GF-D8 (cell line): ENCODE measurements around the gene GPRC5D.

Experiments
- DNase-seq: peaks from one replicate; lab custom pipeline; 2025; lab: John Stamatoyannopoulos, UW

Gene GPRC5D

GRCh38 chr12:12936983-12937491 lies 14.9 kb downstream of the GPRC5D start:
- DNase-seq, result no peak

DNA sequence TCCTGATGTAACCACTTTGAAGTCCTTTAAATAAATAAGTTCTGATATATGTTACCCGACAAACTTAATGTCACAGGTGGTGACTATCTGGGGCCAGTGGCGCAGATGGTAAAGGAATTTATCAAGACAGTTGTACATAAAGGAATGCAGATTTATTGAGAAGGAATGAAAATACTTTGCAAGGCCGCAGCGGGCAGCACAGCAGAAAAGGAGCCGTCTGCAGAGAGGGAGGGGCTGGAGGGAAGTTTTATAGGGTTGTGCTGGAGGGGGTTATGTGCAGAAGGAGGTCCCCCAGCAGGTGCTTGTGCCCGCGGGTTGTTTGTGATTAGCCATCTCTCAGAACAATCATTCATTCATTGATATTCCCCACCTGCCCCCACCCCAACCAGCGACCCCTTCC lies 17.4 kb downstream of the GPRC5D start:
- DNase-seq, result no peak

GRCh38 chr12:12933742-12934141 lies 18.2 kb downstream of the GPRC5D start:
- DNase-seq, result no peak

DNA sequence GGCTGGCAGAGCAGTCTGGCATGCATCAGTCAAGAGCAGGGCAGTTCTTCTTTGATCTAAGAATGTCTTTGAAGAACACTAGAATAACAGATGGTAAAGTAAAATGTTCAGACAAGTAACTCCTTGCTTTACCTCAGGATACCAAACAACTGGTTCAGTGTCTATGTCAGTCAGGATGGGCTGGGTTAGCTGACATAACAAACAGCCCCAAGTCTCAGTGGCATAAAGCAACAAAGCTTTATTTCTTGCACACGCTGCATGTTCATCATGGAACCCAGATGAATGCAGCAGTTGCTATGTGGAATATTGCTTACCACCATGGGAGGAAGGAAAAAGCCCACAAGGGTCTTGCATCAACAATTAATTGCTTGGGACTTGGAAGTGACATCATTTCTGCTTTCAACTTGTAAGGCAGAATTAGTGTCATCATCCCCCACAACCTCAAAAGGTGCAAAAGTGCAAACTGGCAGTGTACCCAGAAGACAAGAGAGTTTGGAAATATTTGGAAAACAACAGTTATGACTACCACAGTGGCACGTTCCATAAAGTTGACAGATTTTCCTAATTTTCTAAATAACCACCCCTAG lies 21.2 kb downstream of the GPRC5D start:
- no peak for DNase-seq

DNA sequence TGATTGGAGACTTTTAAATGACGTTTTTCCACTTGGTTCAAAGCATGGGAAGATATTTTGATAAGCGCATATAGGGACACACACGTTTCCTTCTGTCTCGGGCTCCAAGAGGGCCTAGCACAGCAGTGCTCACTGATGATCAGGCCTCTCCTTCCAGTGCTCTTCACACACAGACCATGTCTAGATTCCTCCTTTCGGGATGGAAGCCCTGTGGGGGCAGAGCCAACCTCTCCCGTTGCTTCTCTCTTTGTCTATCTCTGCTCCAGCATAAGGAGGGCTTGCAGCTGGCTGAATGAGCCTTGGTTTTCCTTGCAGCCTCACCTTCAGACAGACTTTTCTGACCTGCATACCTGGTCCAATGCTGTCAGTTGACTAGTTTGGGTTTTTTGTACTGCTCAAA lies 22.3 kb downstream of the GPRC5D start:
- DNase-seq, result no peak

- DNase-seq, result no peak
These were observed 24.5 kb downstream of the GPRC5D start for GRCh38 chr12:12927211-12928079.

GRCh38 chr12:12926571-12927071 lies 25.3 kb downstream of the GPRC5D start:
- no peak for DNase-seq

DNA sequence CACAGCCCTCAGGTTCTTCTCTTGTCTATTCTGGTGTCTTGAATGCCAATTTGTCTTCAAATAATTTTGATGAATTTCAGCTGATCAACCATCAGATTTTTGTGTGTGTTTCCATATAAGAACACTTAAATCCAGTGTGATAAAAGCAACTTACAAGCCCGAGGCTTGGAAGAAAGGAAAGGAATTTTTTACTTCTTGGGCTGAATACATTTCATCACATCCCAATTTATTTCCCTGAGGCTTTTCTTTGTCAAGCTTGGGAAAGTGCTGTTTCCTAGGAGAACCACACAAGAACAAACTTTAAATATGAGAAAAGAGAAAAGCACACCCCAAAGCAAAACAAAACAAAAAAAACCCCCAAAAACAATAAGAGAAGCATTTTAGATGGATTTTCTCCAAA lies 26.6 kb downstream of the GPRC5D start:
- DNase-seq, result no peak

DNA sequence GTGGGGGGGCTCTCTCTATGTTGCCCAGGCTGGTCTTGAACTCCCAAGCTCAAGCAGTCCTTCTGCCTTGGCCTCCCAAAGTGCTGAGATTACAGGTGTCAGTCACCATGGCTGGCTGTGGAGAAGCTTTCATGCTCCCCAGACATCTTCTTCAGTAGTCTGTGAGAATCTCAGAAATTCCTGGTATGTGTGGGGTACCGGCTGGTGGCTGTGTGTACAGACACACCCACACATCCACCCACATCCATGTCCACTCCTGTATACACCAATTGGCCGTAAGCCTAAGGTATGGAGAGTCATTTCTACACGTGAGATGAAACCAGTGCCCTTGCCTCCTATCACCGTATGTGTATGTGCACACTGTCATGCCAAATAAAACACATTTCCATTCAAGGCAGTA lies 27.8 kb downstream of the GPRC5D start:
- DNase-seq, result no peak

DNA sequence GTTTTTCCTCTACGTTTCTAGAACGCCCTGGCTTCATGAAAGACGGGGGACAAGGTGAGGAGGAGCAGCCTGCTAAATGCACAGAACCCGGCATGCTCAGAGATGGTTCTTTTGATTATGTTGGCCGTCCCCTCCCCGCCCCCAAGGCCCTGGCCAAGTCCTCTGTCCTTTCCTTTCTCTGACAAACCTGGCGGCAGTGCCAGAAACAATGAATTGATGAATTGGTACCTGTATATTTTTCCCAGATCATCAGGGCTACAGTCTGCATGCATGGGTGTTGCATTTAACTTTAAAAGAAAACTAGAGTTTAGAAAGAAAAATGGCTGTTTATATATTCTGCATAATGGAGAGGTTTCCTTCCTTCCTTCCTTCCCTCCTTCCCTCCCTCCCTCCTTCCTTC lies 29.0 kb downstream of the GPRC5D start:
- DNase-seq, result no peak

GRCh38 chr12:12922191-12922616 lies 29.8 kb downstream of the GPRC5D start:
- DNase-seq, result no peak

DNA sequence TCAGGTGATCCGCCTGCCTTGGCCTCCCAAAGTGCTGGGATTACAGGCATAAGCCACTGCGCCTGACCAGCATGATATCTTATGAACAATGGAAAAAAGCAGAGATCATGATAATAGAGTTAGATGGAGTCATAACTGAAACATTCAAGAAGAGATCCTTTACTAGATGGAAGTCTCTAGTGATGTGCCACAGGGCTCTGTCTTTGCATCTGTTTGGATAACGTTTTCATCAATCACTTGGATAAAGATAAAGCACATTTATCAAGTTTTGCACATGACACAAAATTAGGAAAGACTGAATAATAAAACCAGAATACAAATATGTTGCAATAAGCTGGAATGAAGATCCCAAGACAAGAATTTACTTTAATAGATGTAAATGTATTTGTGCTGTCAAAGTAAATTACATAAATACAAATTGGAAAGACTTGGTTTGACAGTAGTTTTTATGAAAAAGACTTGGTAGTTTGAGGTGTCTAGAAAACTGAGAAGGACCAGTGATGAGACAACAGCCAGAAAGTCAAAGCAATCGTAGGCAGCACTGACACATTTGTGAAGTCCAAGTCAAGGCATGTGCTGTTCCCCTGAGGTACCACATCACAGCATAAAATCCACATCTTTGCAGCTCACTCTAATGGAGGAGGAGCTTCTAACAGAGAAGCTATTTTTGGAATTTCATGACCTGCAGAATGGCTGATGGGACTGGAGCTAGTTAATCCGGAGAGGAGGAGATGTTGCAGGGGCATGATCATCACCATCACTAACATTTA lies 32.1 kb downstream of the GPRC5D start:
- no peak for DNase-seq

DNA sequence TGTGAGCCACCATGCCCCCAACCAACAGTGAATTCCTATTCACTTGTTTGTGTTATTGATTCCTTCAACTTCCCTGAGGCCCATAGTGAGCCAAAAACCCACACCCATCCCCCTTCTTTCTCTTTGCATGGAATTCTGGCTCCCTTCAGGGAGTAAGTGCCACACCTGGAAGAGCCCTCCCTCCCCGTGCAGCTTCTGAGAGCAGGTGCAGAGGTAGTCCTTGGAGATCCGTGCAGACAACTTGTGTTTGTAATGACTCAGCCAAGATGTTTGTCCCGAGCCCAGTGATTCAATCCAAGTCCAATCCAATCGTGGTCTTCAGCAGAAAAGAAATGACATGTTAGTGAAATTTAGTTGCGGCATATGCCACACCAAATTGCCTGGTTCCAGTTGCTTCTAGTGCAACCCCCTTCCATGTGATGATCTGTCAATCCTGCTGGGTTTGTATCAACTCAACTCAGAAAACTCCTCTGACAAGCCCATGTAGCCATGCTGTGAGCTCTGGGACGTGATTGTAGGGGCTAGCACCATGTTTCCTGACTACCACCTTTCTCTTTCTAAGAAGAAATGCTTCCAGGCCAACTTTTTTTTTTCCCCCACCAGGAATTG lies 33.1 kb downstream of the GPRC5D start:
- DNase-seq, result no peak

DNA sequence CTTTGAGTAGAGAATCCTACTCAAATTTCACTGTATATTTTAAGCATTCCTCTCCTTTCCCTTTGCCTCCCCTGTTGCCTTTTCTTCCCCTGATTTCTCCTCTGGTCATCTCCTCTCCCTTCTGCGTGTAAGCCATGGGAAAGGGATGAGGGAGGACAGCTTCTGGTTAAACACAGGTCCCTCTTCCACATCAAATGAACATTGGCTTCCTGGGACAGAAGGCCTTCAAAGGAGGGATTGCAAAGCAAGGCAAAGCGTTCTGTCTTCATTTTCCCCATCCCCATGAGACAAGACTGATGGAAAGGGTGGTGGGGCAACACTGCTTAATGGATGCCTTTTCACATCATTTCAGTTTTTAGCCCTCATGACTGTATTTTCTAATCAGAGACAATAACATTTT lies 34.5 kb downstream of the GPRC5D start:
- DNase-seq, result no peak

- DNase-seq, result no peak
These were observed 35.6 kb downstream of the GPRC5D start for GRCh38 chr12:12916135-12916944.

DNA sequence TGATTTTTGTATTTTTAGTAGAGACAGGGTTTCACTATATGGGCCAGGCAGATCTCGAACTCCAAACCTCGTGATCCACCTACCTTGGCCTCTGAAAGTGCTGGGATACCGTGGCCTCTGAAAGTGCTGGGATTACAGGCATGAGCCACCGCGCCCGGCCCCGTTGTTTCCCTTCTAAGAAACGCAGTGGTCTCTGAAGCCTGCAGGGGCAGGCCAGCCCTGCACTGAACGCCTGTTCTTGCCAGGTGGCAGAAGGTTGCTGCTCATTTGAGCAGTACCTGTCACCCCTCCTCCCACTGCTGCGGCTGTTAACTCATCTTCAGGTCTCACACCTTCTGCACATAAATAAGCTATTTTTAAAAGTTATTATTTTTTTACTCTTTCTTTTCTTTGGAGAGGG lies 36.3 kb downstream of the GPRC5D start:
- no peak for DNase-seq

DNA sequence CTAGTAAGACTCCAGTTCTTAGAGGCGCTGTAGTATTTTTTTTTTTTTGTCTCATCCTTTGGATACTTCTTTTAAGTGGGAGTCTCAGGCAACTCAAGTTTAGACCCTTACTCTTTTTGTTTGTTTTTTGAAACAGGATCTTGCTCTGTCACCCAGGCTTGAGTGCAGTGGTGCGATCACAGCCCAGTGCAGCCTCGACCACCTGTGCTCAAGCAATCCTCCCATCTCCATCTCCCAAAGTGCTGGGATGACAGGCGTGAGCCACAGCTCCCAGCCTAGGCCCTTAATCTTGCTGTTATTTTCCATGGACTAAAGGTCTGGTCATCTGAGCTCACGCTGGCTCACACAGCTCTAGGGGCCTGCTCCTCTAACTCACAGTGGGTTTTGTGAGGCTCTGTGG lies 39.3 kb downstream of the GPRC5D start:
- DNase-seq, result no peak

DNA sequence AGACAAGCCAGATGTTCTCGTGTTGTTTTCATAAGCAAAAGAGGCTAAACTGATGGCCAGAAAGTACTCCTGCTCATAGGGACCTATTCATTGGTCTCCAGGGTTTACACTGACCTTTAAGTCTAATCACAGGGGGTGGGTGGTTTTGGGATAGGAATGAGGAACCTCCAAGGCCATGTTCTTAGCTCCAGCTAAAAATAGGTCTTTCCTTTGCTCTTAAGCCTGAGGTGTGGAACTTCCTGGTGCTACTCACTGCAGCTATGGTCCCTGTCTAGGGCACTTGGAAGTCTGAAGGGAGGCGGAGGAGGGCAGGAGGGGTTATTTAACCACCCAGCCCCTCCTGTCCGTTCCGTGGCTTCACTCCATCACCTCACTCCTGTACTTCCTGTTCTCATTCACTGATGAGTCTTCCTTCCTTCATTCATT lies 42.0 kb downstream of the GPRC5D start:
- no peak for DNase-seq

GRCh38 chr12:12909228-12909994 lies 42.6 kb downstream of the GPRC5D start:
- no peak for DNase-seq

- no peak for DNase-seq
These were observed 43.3 kb downstream of the GPRC5D start for GRCh38 chr12:12908711-12909110.
